RWPE1 (cell line): ENCODE measurements around the gene ADD3.

Source experiments
- CTCF ChIA-PET: fragments of 350-600 bp; sonication (Branson Sonifier 250); formaldehyde crosslinking; extraction: SDS; loops from one replicate; lab custom pipeline; 2021; lab: Yijun Ruan, JAX
- POLR2A ChIA-PET: fragments of 400-600 bp; formaldehyde crosslinking; extraction: SDS; loops from one replicate; lab custom pipeline; 2020; ENCODE audit warnings: antibody characterized with exemption; ENCODE audit not compliant: low non-redundant PET; lab: Yijun Ruan, JAX
- DNase-seq: peaks from one replicate; pipeline ENCODE4 v3.0.0; 2012; ENCODE audit warnings: low spot score
- H3K27ac ChIP-seq: fragments of 450-650 bp; 2 replicates; pipeline ENCODE4 v1.5.1; 2017
- CTCF ChIP-seq: fragments of 450-650 bp; conservative IDR thresholded peaks from 2 replicates; pipeline ENCODE4 v1.5.1; 2017; ENCODE audit warnings: low read depth, mild to moderate bottlenecking

Gene ADD3

GRCh38 chr10:110093722-110094121 lies 85.9 kb downstream of the ADD3 start:
- CTCF ChIA-PET, result no interaction called here
- DNase-seq, result no peak
- no peak overlapping the region for H3K27ac ChIP-seq
- no peak for TF ChIP-seq CTCF
- POLR2A ChIA-PET, result no interaction called here

GRCh38 chr10:110094786-110095185 lies 87.0 kb downstream of the ADD3 start:
- TF ChIP-seq CTCF, result no peak
- ChIA-PET POLR2A (no interaction called here), CTCF (no interaction called here)
- H3K27ac ChIP-seq, result no peak overlapping the region
- no peak for DNase-seq

GRCh38 chr10:110101464-110102144 lies 93.8 kb downstream of the ADD3 start:
- TF ChIP-seq CTCF, result no peak
- ChIA-PET CTCF (interaction anchor here (0.7 kb wide), 2 partner anchors 14 to 80 kb away, joined by 3 to 6 read pairs; no protein-coding TSS in a partner anchor), POLR2A (no interaction called here)
- no peak overlapping the region for H3K27ac ChIP-seq
- no peak for DNase-seq

- CTCF ChIA-PET, result no interaction called here
- no peak overlapping the region for H3K27ac ChIP-seq
- TF ChIP-seq CTCF, result no peak
- DNase-seq, result no peak
- POLR2A ChIA-PET, result no interaction called here
These were observed 96.2 kb downstream of the ADD3 start for GRCh38 chr10:110103921-110104461.

GRCh38 chr10:110105873-110106272 lies 98.1 kb downstream of the ADD3 start:
- CTCF ChIA-PET, result interaction anchor here (0.6 kb wide), 1 partner anchor 31 kb away, joined by 3 read pairs; no protein-coding TSS in a partner anchor
- H3K27ac ChIP-seq, result no peak overlapping the region
- TF ChIP-seq CTCF, result no peak
- no peak for DNase-seq
- POLR2A ChIA-PET, result no interaction called here

GRCh38 chr10:110107430-110107829 lies 99.6 kb downstream of the ADD3 start:
- CTCF ChIA-PET, result no interaction called here
- POLR2A ChIA-PET, result interaction anchor here (0.5 kb wide), 1 partner anchor 473 kb away, joined by 5 read pairs; no protein-coding TSS in a partner anchor
- no peak overlapping the region for H3K27ac ChIP-seq
- no peak for DNase-seq
- TF ChIP-seq CTCF, result no peak
